Daoy (cell line): Measurements from ENCODE around the gene TSEN54. TPM values are rescaled to one million over a fixed set of nuclear protein-coding genes. Genes with fewer than 3 reads are reported as not detected.

ENCODE experiments used
- DNase-seq: peaks from one replicate; pipeline ENCODE4 v3.0.0-alpha.2; 2015; ENCODE audit warnings: low read depth
- total RNA-seq: library from RNA; depleted of rRNA; stranded (reverse); fragments of >200 nt; shearing (Covaris generic); gene quantifications from 2 replicates; pipeline ENCODE4 v1.2.3, GENCODE V29; 2014; rRNA removed

Gene TSEN54
- total RNA-seq, 1 experiment from 2014 or later: 30.0 TPM

- no peak for DNase-seq
These were observed 49.3 kb downstream of the TSEN54 start for GRCh38 chr17:75565618-75566017.

GRCh38 chr17:75566416-75566815, 50.1 kb downstream of the TSEN54 start:
- no peak for DNase-seq

- no peak for DNase-seq
These were observed 50.5 kb downstream of the TSEN54 start for GRCh38 chr17:75566834-75567233.

- no peak for DNase-seq
These were observed 52.3 kb downstream of the TSEN54 start for GRCh38 chr17:75568412-75569255.

- no peak for DNase-seq
These were observed 53.8 kb downstream of the TSEN54 start for GRCh38 chr17:75570034-75570676.

GRCh38 chr17:75570772-75571171, 54.4 kb downstream of the TSEN54 start:
- DNase-seq: no peak

GRCh38 chr17:75571197-75571884, 55.0 kb downstream of the TSEN54 start:
- peak; percentile 35 for DNase-seq

- no peak for DNase-seq
These were observed 55.5 kb downstream of the TSEN54 start for GRCh38 chr17:75571885-75572215.

- no peak for DNase-seq
These were observed 56.6 kb downstream of the TSEN54 start for GRCh38 chr17:75572713-75573539.

- no peak for DNase-seq
These were observed 57.2 kb downstream of the TSEN54 start for GRCh38 chr17:75573540-75573957.

- no peak for DNase-seq
These were observed 57.7 kb downstream of the TSEN54 start for GRCh38 chr17:75573994-75574393.

Other genes starting within 250 kb of the TSEN54 start
- gene MIF4GD, start 245.3 kb upstream of the TSEN54 start, total RNA-seq: 6.7 and 9.4 TPM in 2 replicates
- gene SLC25A19, start 227.1 kb upstream of the TSEN54 start, total RNA-seq: 19.4 and 30.9 TPM in 2 replicates
- gene GRB2, start 110.8 kb upstream of the TSEN54 start, total RNA-seq: 133 and 262 TPM in 2 replicates
- gene TMEM94, start 59.9 kb upstream of the TSEN54 start, total RNA-seq: 8.5 and 30.5 TPM in 2 replicates
- gene CASKIN2, start 991 bp upstream of the TSEN54 start, total RNA-seq: 3.0 and 6.0 TPM in 2 replicates
- 8.6 and 13.7 TPM in 2 replicates for gene LLGL2, start 9.2 kb downstream of the TSEN54 start, total RNA-seq
- gene MYO15B, start 71.3 kb downstream of the TSEN54 start, total RNA-seq: 0.48 and 0.69 TPM in 2 replicates
- gene SMIM5, start 116.9 kb downstream of the TSEN54 start, total RNA-seq: not detected in 2 replicates
- gene RECQL5, start 150.6 kb downstream of the TSEN54 start, total RNA-seq: 17.7 and 18.2 TPM in 2 replicates
- 98.3 and 118 TPM in 2 replicates for gene SAP30BP, start 150.8 kb downstream of the TSEN54 start, total RNA-seq
- 3.6 and 3.9 TPM in 2 replicates for gene ITGB4, start 204.9 kb downstream of the TSEN54 start, total RNA-seq
- 14.3 and 29.9 TPM in 2 replicates for gene GALK1, start 248.7 kb downstream of the TSEN54 start, total RNA-seq